M059J (cell line): Measurements from ENCODE around the gene EEPD1. TPM values are rescaled to one million over a fixed set of nuclear protein-coding genes. Genes with fewer than 3 reads are reported as not detected.

Experiments used
- DNase-seq: peaks from one replicate; pipeline ENCODE4 v3.0.0-alpha.2; 2012; ENCODE audit warnings: low read depth
- total RNA-seq: library from RNA; depleted of rRNA; stranded (reverse); fragments of >200 nt; shearing (Covaris generic); gene quantifications from 2 replicates; pipeline ENCODE4 v1.2.3, GENCODE V29; 2014

Gene EEPD1
- total RNA-seq, 1 experiment from 2014 or later: 12.3 TPM

DNA sequence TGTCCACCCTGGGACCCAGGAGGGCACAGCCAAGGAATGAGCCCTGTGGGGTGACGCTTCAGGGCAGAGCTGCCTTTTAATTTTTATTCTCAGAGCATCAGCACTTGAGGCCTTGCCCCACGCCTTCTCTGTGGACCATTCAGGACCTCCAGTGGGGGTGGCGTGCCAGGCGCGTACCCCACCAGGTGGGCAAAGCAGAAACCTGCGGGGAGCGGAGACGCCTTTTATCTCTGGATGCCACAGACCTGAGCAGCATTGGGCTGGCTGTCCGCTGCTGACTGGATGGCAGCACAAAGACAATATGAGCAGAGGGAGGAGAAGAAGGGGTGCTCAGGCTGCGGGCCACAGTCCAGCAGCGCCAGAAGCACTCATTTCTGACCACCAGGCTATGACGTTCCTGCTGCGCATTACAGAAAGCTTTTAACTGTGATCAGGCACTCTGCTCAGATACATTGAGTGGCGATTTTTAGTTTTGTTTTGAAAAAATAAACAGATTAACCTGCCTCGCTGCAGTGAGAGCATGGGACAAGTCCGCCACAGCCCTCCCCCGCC is 146.2 kb downstream of the EEPD1 start:
- no peak for DNase-seq

DNA sequence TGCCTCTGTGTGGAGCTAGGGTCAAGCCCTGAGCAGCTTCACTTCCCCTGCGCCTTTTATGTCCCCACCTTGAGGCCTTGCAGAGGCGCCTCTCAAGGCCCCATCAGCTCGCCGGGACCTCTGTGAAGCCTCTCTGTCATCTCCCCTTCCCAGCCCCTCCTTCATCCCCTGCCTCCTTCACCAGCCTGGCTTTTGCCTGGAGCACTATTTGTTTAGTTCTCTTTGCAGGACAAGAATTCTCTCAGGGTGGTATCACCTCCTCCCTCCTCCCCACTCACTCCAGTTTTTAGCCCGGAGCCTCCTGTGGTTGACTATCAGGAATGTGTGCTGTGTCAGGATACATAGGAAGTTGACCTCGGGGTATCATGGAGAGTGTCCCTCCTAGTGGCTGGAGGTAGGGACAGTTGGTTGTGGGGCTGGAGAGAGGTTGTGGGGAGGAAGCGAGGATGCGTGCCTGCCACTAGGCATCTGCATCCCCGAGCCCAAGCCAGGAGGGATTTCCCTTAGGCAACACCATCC is 146.8 kb downstream of the EEPD1 start:
- peak; percentile 84 for DNase-seq

DNA sequence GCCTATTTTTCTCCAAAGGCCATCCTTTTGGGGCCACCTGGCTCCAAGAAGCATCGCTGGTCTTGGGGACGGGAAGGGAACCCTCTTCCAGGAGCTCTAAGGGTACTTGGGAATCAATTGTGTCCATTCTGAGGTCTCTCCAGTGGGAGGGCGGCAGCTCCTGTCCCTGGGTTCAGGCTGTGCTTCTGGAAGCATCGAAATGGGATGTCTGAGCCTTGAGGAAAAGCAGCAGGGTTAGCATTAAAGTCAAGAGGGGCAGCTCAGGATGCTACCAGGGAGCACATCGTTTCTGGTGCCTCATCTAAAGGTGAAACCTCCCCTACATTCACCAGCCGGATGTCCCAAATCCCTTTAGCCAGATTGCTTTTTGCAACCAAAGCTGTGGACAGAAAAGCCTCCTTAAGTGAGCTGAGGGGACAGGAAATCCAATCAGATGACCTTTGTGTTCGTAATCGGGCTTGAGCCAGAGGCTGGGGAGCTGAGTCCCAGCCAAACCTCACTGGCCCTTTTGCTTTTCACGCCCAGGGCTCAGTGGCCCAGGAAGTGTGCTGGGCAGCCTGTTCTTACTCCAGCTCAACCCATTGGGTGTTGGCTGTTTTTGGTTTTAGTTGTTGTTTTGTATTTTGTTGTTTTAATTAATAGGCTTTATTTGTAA is 147.8 kb downstream of the EEPD1 start:
- peak; percentile 84 for DNase-seq

DNA sequence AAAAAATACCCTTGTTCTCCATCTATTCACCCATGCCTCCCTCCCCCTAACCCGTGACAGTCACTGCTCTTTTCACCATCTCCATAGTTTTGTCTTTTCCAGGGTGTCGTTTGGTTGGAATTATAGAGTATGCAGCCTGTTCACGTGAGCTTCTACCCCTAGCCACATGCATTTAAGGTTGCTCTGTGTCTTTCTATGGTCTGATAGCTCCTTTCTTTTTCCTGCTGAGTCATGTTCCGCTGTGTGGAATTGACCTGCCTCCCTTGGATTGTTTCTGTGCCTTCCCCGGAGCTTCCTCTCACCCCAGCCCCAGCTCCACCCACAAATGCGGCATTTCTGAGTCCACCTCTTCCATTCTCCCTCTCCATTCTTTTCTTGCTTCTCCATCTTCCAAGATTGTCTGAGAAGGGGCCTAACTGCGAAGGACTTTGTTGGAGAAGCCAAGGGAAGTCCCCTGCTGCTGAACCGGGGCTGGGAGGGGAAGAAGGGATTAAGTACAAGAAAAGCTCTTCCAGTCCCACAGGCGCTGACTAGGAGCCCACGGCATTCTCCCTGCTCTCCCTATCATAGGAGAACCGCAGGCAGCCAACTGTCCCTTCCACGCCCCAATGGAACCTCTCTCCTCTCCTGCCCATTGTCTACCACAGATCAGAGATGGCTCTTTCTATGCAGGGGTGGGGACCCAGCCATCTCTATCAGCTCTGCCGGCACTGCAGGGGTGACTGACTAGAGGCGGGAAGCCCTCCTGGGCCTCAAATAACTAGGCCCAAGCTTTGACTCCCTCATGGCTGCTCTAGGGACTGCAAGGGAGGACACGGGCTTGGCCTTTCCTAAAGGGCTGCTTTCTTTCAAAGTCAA is 149.1 kb downstream of the EEPD1 start:
- peak; percentile 81 for DNase-seq

DNA sequence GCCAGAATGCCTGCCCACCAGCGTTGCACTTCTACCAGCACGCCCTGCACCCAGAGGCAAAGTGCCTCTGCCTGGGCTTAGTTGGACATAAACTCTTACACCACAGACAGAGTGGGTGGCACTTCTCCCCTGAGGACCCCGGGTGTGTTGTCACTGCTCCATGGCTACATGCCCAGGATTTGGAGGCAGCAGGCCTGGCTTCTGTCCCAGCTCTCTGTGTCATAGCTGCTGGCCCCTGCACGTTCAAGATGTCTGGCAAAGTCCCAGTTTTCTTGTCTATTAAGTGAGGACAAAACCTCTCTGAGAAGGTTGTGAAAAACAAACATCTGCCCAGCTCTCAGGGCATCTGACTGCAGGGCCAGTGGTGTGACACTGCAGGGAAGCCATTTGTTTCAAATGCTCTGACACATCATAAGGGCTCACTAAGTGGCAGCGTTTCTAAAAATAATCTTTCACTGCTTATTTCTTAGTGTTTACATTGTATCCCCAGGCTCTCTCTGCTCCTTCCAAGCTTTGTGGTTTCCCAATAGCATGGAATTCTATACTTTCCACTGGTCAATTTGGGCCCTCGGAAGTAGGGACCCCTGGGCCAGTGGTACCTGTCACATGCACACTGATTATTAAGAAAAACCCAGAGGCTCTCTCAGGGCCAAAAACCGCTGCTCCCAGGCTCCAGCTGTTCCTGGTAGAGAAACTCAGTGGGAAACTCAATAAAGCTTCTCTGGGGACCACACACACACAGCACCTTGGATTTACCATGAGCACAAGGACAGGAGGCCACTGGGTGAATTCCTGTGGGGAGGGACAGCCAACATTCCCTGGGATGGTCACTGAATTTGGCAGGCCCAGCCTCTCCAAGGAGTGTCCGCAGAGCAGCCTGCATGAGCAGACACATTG is 150.4 kb downstream of the EEPD1 start:
- peak; percentile 100 for DNase-seq

DNA sequence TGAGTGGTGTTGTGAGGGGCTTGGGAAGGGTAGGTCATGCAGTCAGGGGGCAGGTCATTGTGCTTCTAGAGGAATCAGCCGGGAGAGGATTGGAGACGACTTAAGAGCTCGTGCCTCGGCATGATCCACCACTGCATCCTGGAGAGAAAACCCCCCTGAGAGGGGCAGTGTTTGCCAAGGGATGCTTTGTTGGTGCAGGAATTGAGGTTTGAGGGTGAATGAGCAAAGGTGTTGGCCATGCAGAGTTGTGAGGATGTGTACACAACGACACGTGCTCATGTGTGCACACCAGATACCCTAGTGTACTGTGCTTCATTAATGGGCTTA is 151.0 kb downstream of the EEPD1 start:
- no peak for DNase-seq

DNA sequence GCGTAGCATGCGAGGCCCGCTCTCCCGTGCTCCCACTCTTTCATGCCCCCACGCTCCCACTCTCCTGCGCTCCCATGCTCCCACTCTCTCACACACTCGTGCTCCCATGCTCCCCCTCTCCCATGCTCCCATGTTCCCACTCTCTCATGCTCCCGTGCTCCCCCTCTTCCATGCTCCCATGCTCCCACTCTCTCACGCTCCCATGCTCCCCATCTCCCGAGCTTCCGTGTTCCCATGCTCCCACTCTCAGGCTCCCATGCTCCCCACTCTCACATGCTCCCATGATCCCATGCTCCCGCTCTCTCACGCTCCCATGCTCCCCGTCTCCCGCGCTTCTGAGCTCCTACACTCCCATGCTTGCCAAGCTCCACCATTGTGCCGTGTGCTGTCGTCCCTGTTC is 152.2 kb downstream of the EEPD1 start:
- no peak for DNase-seq

DNA sequence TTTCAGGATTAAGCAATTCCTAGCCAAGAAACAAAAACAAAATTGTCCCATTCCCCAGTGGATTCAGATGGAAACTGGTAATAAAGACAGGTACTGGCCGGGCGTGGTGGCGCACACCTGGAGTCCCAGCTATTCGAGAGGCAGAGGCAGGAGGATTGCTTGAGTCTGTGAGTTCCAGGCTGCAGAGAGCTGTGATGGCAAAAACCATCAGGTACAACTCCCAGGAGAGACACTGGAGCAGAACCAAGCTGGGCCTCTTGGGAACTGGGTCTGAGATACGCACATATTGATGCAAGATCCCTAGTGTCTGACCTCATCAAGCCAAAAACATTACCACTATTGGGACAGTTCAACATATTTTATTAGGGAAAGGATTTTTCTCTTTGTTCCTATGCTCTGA is 152.6 kb downstream of the EEPD1 start:
- DNase-seq: no peak

DNA sequence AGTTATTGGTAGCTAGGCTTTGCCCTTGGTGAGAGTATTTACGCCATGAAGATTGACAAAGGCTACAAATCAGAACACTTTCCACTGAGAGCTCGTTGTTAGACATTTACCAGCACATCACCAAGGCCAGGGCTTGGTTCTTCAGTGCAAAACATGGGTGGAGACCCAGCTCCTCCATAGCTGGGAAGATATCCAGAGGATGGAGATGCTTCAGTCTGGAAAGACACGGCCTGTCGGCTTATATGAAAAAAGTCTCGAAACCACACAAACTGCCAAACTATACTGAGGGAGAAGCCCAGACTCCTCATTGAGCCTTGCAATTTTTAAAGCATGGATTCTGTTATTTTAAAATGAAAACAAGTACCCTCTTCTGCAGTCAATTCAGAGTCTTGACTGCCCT is 153.2 kb downstream of the EEPD1 start:
- DNase-seq: no peak

DNA sequence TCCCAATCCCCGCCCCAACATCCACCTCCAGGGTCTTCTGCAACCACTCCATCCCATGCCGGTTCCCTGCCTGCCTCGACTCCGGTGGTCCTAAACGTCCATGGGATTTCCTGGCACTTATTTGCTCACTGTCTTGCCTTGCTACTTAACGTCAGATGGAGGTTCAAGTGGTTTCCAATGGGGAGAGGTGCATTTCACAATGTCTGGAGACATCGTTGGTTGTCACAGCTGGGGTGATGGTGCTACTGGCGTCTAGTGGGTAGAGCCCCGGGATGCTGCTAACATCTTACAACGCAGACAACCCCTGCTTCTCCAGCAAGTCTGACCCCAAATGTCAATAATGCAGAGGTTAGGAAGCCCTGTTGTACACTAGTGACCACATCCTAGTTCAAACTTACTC is 153.7 kb downstream of the EEPD1 start:
- DNase-seq: no peak

DNA sequence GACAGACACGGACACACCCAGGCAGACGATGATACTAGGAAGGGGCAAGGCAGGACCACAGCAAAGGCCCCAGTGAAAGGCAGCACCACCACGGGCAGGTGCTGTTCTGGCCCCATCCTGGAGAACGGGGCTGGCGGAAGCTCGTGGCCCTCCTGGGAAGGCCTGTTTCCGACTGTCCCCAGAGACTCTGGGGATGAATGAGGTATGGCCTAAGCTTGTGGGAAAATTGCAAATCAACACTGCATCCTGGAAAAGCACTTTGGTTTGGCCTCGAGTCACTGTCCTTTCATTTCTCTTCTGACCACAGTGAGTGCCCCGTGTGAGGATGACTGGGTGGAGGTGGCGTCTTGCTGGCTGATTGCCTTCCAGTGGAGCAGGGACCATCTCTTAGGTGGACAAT is 155.0 kb downstream of the EEPD1 start:
- peak; percentile 50 for DNase-seq

DNA sequence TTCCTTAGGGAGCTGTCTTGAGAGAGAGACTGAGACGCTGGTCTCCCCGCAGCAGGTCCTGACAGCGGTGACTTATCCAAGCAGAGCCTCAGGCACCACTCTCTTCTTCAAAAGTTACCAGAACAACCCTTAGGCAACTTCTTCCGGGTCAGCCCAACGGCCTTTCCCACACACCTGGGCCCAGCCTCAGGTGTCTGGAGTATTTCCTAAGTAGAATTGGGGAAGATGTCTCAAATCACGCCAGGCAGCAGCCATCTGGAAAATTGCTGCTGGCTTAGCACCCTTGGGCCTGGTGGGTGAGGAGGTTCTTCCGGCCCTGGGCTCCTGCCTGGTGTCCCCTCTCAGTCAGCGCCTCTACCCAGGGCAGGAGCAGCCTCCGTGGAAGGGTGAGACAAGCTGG is 156.2 kb downstream of the EEPD1 start:
- DNase-seq: no peak

DNA sequence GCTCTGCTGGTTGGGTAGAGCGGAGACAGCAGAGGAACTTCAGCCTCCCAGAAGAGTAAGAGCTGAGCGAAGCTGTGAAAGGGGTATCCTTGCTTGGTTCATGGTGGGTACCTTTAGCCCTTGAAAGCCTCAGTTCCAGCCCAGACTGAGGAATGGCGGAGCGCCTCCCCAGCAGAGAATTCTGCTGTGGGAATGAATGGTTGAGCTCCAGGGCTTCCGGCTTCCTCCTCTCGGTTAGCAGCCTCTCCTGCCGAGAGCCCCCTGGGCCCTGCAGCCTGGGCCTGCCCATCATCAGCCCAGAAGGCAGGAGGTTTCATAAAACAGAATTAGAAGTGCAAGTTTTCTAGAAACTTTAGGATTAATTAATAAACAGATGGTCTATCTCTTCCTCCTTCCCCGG is 156.7 kb downstream of the EEPD1 start:
- no peak for DNase-seq

DNA sequence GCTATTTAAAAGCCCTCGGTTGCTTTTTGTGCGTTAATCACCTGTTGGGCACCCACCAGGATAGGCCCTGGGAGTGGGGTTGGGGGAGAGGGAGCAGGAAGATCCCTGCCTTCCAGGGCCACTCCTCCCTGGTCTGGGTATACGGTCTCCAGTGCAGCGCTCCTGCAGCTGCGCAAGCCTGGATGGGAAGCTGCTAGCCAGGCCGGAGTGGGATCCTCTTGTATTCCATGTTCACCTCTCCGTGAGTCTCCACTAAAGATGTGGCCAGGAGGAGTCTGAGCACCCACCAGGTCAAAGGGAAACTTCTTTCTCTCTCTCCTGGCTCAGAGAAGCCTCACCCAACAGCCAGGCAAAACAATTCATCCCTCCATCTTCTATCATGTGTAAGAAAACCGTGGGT is 157.8 kb downstream of the EEPD1 start:
- DNase-seq: no peak

DNA sequence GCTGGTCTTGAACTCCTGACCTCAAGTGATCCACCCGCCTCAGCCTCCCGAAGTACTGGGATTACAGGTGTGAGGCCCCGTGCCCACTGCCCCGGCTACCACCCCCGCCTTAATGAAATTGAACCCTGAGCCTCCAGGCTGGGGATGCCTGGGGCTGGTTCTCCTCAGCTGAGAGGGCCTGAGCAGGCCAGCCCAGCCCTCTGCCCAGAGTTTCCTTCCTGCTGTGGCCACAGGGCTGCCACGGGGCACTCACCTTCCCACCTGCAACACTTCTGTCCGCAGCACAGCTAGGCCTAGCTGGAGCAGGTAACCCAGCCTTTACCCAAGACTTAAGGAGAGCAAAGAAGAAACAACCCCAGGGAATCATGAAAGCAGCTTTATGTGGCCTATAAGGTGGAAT is 158.5 kb downstream of the EEPD1 start:
- no peak for DNase-seq

DNA sequence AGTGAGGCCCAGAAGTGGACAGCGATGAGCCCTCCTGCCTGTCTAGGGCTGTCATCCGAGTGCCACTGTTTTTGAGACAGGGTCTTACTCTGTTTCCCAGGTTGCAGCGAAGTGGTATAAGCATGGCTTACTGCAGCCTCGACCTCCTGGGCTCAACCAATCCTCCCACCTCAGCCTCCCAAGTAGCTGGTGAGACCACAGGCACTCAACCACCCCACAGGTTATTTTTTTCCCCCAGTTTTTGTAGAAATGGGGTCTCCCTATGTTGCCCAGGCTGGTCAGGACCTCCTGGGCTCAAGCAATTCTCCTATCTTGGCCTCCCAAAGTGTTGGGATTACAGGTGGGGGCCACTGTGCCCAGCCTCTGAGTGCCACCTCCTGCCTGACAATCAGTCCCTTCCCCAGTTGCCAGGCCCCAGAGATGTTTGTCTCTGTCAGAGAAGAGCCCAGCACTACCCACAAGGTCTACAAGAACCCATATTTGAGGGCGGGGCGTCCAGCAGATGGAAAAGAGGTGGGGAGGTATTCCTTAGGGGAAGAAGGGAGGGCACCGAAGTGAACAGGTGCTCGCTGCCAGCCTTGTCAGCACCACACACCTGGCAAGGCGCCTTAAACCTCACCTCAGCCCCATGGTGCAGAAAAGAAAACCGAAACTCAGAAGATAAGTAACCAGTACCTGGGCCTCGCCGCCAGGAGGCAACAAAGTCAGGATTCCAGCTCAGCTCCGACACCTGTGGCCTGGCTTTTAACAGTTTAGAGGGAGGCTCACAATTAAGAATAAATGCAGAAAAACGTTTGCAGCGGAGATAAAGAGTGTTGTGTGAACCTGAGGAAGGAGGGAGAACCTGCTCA is 159.2 kb downstream of the EEPD1 start:
- no peak for DNase-seq

DNA sequence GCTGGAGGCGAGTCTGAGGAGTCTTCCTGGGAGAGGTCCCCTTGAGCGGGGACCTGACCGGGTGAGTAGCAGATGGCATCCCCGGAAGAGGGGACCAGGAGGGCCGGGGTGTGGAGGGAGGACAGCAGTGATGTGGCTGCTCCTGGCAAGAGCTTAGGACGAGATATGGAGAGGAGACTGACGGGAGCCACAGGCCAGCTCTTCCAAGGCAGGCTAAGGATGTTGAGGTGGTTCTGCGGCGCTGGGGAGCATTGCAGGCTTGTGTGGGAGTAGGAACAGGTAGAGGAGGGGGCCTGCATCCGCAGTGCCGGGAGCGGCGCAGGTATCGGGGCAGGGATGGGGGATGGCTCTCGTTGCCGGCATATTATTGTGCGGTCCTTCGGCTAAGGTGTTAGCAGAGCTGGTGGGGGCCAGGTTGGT is 159.9 kb downstream of the EEPD1 start:
- DNase-seq: no peak

DNA sequence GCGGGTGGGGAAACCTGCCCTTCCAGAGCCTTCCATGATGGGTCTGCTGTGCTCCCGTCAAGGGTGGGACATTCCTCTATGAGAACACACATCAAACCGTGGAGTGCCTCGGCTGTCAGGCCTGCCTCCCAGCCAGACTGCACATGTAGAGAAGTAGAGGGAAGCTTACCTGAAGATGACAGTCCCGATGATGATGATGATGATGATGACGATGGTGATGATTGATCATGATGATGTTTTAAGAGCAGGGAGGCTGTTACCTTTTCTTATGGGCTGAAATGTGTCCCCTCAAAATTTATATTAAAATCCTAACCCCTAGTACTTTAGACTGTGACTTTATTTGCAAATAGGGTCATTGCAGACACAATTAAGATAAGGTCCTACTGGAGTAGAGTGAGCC is 160.6 kb downstream of the EEPD1 start:
- DNase-seq: no peak

DNA sequence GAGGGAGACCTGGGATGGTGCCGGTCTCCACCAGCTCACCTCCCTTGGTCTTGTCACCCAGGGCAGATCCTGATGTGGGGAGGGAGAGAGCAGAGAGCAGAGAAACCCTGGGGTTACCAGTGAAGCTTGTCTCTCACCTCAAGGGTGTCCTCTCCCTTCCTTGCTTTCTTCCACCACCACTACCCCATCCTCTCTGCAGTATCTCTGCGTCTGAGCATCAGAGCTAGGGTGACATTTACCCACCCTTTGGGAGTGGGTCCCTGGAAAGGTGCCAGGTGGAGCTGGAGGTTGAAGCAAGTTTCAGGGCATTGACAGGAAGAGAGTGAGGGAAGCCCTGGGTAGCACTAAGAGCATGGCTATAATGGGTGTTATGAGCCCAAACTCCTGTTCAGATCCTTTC is 161.4 kb downstream of the EEPD1 start:
- no peak for DNase-seq

DNA sequence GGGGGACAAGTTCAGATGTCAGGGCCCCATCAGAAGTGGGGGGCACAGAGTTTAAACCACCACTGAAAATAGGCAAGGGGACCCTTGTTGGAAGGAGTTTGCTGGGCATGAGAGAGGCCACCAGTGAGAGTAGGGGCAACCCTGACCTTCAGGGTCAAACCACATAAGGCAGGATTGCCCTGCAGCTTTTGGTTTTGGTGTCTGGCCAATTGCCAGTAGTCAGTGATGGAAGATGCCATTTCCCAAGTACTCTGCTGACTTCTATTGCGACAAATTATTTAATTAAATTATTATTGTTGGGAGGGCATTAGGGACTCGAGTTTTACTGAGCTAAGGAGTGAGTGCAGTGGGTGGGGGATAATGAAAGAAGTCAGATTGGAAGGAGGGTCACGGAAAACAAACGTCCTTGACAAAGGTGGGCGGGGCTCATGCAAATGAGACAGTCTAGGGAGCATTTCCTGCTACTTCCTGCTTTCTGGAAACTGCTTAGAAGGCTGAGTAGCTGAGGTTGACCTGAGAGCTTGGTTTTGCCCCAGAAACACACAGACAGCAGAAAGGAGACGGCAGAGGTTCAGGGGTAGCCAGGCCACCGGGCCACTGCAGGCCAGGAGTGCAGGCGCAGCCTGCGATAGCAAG is 162.4 kb downstream of the EEPD1 start:
- peak; percentile 34 for DNase-seq

DNA sequence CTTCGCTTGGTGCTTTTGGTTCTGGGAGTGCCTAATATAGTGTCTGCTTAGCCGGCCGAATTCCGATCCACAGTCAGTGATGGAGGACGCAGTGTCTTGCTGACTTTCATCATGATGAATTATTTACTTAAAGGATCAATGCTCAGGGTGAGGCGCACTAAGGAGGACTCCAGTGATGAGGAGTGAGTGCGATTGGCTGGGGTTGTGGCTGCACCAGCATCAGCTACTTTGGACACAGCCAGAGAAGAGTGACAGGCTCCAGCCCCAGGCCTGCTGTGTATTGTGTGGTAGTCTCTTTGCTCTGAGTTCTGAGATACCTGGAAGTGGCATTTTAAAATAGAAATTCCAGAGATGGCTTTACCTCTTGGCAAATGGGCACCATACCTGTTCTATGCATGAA is 163.3 kb downstream of the EEPD1 start:
- DNase-seq: no peak
